PC-9 (cell line): ENCODE results near the gene CCDC85C.

Source experiments
- EZH2 ChIP-seq: fragments of 200-600 bp; sonication (generic); IDR thresholded peaks from 2 replicates; pipeline ENCODE4 v1.8.0; 2017; ENCODE audit warnings: antibody characterized with exemption, low read depth
- TF ChIP-seq, protein P1 (sequence below): fragments of 200-600 bp; sonication (generic); conservative IDR thresholded peaks from 2 replicates; pipeline ENCODE4 v1.6.1; 2017; ENCODE audit warnings: mixed run types, antibody characterized with exemption, mild to moderate bottlenecking, moderate library complexity

DNA sequence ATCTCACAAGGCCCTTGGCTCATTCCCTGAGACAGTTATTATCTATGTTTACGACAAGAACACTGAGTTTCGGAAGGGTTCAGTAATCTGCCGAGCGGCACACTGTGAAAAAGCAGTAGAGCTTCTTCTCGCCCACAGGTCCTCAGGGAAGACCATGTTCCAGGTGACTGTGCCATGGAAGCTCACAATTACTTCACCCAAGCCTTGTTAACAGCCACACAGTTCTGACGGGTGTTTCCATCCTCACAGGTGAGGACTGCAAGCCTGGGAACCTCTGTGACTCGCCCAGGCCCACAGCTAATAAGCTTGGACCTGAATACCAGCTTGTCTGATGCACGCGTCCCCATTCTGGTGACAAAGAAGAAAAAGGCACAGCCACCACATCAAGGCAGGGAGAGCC, 138.7 kb downstream of the CCDC85C start:
- TF ChIP-seq, protein P1, sequence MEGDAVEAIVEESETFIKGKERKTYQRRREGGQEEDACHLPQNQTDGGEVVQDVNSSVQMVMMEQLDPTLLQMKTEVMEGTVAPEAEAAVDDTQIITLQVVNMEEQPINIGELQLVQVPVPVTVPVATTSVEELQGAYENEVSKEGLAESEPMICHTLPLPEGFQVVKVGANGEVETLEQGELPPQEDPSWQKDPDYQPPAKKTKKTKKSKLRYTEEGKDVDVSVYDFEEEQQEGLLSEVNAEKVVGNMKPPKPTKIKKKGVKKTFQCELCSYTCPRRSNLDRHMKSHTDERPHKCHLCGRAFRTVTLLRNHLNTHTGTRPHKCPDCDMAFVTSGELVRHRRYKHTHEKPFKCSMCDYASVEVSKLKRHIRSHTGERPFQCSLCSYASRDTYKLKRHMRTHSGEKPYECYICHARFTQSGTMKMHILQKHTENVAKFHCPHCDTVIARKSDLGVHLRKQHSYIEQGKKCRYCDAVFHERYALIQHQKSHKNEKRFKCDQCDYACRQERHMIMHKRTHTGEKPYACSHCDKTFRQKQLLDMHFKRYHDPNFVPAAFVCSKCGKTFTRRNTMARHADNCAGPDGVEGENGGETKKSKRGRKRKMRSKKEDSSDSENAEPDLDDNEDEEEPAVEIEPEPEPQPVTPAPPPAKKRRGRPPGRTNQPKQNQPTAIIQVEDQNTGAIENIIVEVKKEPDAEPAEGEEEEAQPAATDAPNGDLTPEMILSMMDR, result no peak
- no peak for TF ChIP-seq EZH2
